Activated naive CD4-positive, alpha-beta T cell treated with anti-CD3 and anti-CD28 coated beads, Interleukin-2, amount 10 ng/mL, durations not matched to agents 7 days and 5 days (primary cell): Measurements from ENCODE around the gene HSPG2.

Experiments
- CTCF ChIA-PET: fragments of 350-600 bp; sonication (Branson Sonifier 250); formaldehyde crosslinking; loops from one replicate; lab custom pipeline; 2021; ENCODE audit warnings: antibody characterized with exemption; lab: Charles Lee
- DNase-seq: peaks from one replicate; pipeline ENCODE4 v3.0.0-alpha.2; 2020
- H3K27ac Mint-ChIP-seq: one replicate; pipeline ENCODE4 v1.8.0; 2021; ENCODE audit warnings: mild to moderate bottlenecking, moderate library complexity, mixed read lengths
- H3K27me3 Mint-ChIP-seq: one replicate; pipeline ENCODE4 v1.8.0; 2021; ENCODE audit warnings: mild to moderate bottlenecking, mixed read lengths
- H3K36me3 Mint-ChIP-seq: one replicate; pipeline ENCODE4 v1.8.0; 2021; ENCODE audit warnings: mixed read lengths
- H3K4me1 Mint-ChIP-seq: one replicate; pipeline ENCODE4 v1.8.0; 2021; ENCODE audit warnings: mixed read lengths
- H3K4me3 Mint-ChIP-seq: one replicate; pipeline ENCODE4 v1.8.0; 2021; ENCODE audit warnings: mild to moderate bottlenecking, moderate library complexity, mixed read lengths
- H3K9me3 Mint-ChIP-seq: one replicate; pipeline ENCODE4 v1.8.0; 2021; ENCODE audit warnings: mixed read lengths

HSPG2 gene

DNA sequence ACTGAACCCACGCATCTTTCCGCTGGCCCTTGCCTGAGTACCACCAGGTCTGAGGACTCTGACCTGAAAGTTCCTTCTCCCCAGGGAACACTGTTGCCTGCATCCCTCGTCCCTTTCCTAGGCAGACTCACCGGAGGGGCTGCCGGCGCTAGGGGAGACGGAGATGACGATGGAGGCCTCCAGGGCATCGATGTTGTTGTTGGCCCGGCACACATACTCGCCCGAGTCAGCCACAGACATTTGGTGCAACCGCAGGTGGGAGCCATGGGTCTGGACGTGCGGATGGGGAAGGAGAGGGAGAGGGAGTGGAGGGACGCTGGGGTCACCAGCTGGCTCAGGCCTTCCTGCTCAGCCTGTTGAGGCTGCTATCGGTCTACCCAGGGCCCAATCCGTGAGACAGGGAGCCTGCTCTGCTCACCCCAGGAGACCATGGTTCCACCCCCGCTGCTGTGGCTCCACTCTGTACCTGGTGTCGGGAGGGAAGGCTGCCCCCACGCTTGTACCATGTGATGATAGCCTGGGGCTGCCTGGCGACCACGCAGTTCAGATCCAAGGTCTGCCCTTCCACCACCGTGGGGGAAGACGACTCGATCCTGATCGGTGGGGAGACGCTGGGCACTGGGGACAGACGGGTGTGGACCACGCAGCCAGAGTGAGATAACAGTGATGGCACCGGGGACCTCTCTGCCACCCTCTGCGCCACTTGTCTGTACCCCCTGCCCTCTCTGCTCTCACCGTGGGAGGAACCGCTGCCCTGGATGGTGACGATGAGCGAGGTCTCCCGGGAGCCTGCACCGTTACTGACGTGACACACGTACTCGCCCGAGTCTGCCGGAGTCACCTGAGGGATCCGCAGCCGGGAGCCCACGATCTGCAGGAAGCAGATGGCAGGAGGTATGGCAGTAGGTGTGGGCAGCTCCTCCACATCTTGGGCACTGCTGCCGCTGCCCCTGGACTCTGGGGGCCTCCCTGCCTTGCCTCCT lies 89.6 kb downstream of the HSPG2 start:
- no peaks in the 10 kb centered on the region for H3K27me3 Mint-ChIP-seq
- H3K27ac Mint-ChIP-seq: no peak overlapping the region
- peaks cover 6% of the 10 kb centered on the region for H3K4me1 Mint-ChIP-seq
- no peak overlapping the region for H3K4me3 Mint-ChIP-seq
- no peaks in the 10 kb centered on the region for H3K36me3 Mint-ChIP-seq
- CTCF ChIA-PET: no interaction called here
- no peaks in the 10 kb centered on the region for H3K9me3 Mint-ChIP-seq
- DNase-seq: no peak

DNA sequence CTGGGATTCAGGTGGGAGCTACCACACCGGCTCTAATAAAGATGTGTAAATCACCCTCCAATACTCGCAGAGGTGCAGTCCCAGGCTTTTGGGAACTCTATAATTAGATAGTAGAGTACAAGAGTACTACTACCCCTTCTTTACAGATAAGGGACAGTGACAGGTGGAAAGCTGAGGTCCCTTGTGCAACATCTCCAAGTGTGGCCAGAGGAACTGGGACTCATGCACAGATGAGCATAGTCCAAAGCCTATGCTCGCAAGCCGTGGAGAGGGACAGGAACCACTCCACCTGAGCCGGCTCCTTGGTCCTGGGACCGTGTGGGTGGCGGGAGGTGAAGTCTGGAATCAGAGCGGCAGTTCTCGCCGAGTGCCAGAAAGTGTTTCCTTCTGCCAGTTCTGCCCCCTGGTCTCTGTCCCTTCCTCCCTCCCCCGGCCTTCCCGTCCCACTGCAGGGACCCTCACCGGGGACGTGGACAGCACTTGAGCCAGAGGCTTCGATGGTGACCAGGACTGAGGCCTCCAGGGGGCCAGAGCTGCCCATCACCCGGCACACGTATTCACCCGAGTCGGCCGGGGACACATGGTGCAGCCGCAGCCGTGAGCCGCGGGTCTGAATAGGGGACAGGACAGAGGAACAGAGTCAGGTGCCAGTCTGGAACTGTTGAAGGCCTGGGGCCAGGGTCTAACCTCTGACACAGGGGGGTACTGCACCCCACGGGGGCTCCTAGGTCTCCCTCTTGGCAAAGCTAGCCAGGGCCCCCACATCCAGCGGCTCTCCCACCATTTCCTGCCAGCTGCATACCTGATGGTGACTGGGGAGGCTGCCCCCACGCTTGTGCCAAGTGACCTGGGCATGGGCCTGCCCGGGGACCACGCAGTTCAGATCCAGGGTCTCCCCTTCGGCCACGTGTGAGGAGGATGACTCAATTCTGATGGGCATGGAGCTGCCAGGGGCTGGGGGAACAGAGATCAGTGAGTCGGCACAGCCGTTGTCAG lies 91.2 kb downstream of the HSPG2 start:
- Mint-ChIP-seq H3K27me3 (no peaks in the 10 kb centered on the region), H3K9me3 (no peaks in the 10 kb centered on the region), H3K4me1 (no peaks in the 10 kb centered on the region), H3K4me3 (no peak overlapping the region), H3K27ac (no peak overlapping the region), H3K36me3 (no peaks in the 10 kb centered on the region)
- CTCF ChIA-PET: no interaction called here
- no peak for DNase-seq

GRCh38 chr1:21843996-21844395 lies 93.1 kb downstream of the HSPG2 start:
- CTCF ChIA-PET: no interaction called here

GRCh38 chr1:21843208-21843607 lies 93.9 kb downstream of the HSPG2 start:
- Mint-ChIP-seq H3K4me1 (no peaks in the 10 kb centered on the region), H3K27ac (no peak overlapping the region), H3K9me3 (no peaks in the 10 kb centered on the region), H3K4me3 (no peak overlapping the region), H3K36me3 (no peaks in the 10 kb centered on the region), H3K27me3 (no peaks in the 10 kb centered on the region)
- CTCF ChIA-PET: no interaction called here
- DNase-seq: no peak

More at GRCh38 chr1:21843996-21844395, 93.1 kb downstream of the HSPG2 start:
- no peak overlapping the region for H3K27ac Mint-ChIP-seq
- no peaks in the 10 kb centered on the region for H3K36me3 Mint-ChIP-seq
- H3K4me1 Mint-ChIP-seq: no peaks in the 10 kb centered on the region
- no peak overlapping the region for H3K4me3 Mint-ChIP-seq
- H3K9me3 Mint-ChIP-seq: no peaks in the 10 kb centered on the region
- no peak for DNase-seq
- no peaks in the 10 kb centered on the region for H3K27me3 Mint-ChIP-seq

DNA sequence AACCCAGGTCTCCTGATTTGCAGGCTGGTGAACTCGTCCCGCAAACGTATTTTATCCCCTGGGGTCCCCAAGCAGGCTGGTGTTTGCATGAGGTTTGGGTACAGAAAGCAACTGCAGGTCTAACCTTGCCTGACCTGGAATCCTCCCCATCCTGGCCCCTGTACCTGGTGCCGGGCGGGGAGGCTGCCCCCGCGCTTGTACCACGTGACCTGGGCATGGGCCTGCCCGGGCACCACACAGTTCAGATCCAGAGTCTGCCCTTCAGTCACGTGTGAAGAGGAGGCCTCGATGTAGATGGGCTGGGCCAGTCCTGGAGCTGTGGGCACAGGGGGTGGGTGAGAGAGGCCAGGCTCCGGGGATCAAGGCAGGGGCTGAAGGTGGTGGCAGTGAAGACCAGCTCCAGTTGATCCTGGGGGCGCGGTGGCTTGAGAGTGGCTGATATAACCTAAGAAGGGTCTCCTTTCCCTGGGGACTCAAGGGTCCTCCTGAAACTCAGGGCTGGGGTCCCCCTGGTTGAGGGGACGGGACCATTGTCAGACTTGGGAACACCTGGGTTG lies 94.4 kb downstream of the HSPG2 start:
- no peaks in the 10 kb centered on the region for H3K27me3 Mint-ChIP-seq
- no peaks in the 10 kb centered on the region for H3K36me3 Mint-ChIP-seq
- no peak overlapping the region for H3K4me3 Mint-ChIP-seq
- no peak for DNase-seq
- H3K27ac Mint-ChIP-seq: no peak overlapping the region
- H3K9me3 Mint-ChIP-seq: no peaks in the 10 kb centered on the region
- CTCF ChIA-PET: no interaction called here
- H3K4me1 Mint-ChIP-seq: no peaks in the 10 kb centered on the region

- Mint-ChIP-seq H3K4me3 (no peak overlapping the region), H3K9me3 (no peaks in the 10 kb centered on the region), H3K27ac (no peak overlapping the region), H3K36me3 (no peaks in the 10 kb centered on the region), H3K27me3 (no peaks in the 10 kb centered on the region), H3K4me1 (no peaks in the 10 kb centered on the region)
- no peak for DNase-seq
- CTCF ChIA-PET: no interaction called here
Observed at GRCh38 chr1:21841852-21842466, 95.2 kb downstream of the HSPG2 start.

- Mint-ChIP-seq H3K27me3 (no peaks in the 10 kb centered on the region), H3K4me3 (no peak overlapping the region), H3K27ac (no peak overlapping the region), H3K4me1 (no peaks in the 10 kb centered on the region), H3K36me3 (no peaks in the 10 kb centered on the region), H3K9me3 (no peaks in the 10 kb centered on the region)
- DNase-seq: no peak
- CTCF ChIA-PET: no interaction called here
Observed at GRCh38 chr1:21840981-21841380, 96.1 kb downstream of the HSPG2 start.

DNA sequence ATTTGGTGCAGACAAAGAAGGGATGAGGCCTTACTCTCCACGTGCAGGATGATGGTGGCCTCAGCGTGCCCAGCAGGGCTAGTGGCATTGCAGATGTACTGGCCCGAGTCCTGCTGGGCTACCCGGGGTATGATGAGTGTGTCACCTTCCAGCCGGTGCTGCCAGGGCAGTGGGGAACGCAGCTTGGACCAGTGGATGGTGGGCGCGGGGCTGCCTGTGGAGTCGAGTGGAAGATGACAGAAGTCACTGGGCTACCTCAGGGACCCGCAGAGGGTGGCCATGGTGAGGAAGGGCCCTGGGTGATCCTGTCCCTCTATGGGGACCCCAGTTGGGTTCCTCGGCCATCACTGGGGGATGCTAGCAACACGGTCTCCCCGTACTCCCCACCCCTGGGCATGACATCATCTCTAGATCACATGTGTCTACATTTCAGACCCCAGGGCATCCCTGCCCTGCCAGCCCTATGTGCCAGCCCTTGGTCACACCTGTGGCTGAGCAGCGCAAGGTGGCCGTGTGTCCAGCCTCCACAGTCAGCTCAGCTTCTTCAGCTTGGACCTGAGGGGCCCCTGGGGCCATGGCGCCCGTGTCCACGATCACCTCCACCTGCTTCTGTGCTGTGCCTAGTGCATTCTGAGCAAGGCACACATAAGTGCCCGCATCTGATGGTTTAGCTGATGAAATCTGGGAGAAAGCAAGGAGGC lies 97.6 kb downstream of the HSPG2 start:
- CTCF ChIA-PET: no interaction called here
- no peaks in the 10 kb centered on the region for H3K36me3 Mint-ChIP-seq
- no peak overlapping the region for H3K27ac Mint-ChIP-seq
- H3K9me3 Mint-ChIP-seq: peaks cover 6% of the 10 kb centered on the region
- no peak overlapping the region for H3K4me3 Mint-ChIP-seq
- H3K4me1 Mint-ChIP-seq: no peaks in the 10 kb centered on the region
- no peaks in the 10 kb centered on the region for H3K27me3 Mint-ChIP-seq
- DNase-seq: no peak

- peaks cover 15% of the 10 kb centered on the region for H3K9me3 Mint-ChIP-seq
- no peak overlapping the region for H3K4me3 Mint-ChIP-seq
- CTCF ChIA-PET: interaction anchor here (0.9 kb wide), 1 partner anchor 28 kb away, joined by 3 read pairs; no protein-coding TSS in a partner anchor
- no peaks in the 10 kb centered on the region for H3K4me1 Mint-ChIP-seq
- peaks cover 5% of the 10 kb centered on the region for H3K36me3 Mint-ChIP-seq
- no peaks in the 10 kb centered on the region for H3K27me3 Mint-ChIP-seq
- DNase-seq: no peak
- H3K27ac Mint-ChIP-seq: no peak overlapping the region
Observed at GRCh38 chr1:21838359-21839157, 98.6 kb downstream of the HSPG2 start.

- H3K36me3 Mint-ChIP-seq: peaks cover 5% of the 10 kb centered on the region
- CTCF ChIA-PET: no interaction called here
Observed at GRCh38 chr1:21837476-21837875, 99.6 kb downstream of the HSPG2 start.

GRCh38 chr1:21836729-21837128 lies 100.4 kb downstream of the HSPG2 start:
- Mint-ChIP-seq H3K4me1 (no peaks in the 10 kb centered on the region), H3K36me3 (peaks cover 5% of the 10 kb centered on the region), H3K27ac (no peak overlapping the region), H3K4me3 (no peak overlapping the region), H3K27me3 (no peaks in the 10 kb centered on the region), H3K9me3 (peaks cover 16% of the 10 kb centered on the region)
- CTCF ChIA-PET: no interaction called here
- no peak for DNase-seq

More at GRCh38 chr1:21837476-21837875, 99.6 kb downstream of the HSPG2 start:
- DNase-seq: no peak
- H3K4me1 Mint-ChIP-seq: no peaks in the 10 kb centered on the region
- no peak overlapping the region for H3K27ac Mint-ChIP-seq
- H3K27me3 Mint-ChIP-seq: no peaks in the 10 kb centered on the region
- H3K9me3 Mint-ChIP-seq: peaks cover 16% of the 10 kb centered on the region
- H3K4me3 Mint-ChIP-seq: no peak overlapping the region

GRCh38 chr1:21836010-21836409 lies 101.1 kb downstream of the HSPG2 start:
- no peak for DNase-seq
- H3K9me3 Mint-ChIP-seq: peaks cover 16% of the 10 kb centered on the region
- H3K4me1 Mint-ChIP-seq: no peaks in the 10 kb centered on the region
- no peaks in the 10 kb centered on the region for H3K27me3 Mint-ChIP-seq
- CTCF ChIA-PET: no interaction called here
- peaks cover 5% of the 10 kb centered on the region for H3K36me3 Mint-ChIP-seq
- no peak overlapping the region for H3K27ac Mint-ChIP-seq
- H3K4me3 Mint-ChIP-seq: no peak overlapping the region

DNA sequence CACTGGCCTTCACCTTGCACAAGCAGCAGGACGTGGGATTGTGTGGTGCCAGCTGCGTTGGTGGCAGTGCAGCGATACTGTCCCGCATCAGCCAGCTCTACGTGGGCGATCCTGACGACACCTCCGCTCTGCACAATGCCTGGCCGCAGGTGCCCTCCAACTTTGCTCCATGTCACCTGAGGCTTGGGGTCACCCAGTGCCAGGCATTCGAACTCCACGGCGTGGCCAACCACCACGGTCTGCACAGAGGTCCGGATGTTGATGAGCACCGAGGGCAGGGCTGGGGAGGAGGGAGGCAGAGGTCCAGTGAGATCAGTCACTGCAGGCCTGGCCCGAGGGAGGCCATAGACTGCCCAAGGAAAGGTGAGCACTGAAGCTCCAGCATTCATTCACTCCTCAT lies 102.4 kb downstream of the HSPG2 start:
- peaks cover 16% of the 10 kb centered on the region for H3K9me3 Mint-ChIP-seq
- no peak for DNase-seq
- H3K4me1 Mint-ChIP-seq: no peaks in the 10 kb centered on the region
- H3K27me3 Mint-ChIP-seq: no peaks in the 10 kb centered on the region
- CTCF ChIA-PET: no interaction called here
- H3K4me3 Mint-ChIP-seq: no peak overlapping the region
- H3K27ac Mint-ChIP-seq: no peak overlapping the region
- peaks cover 5% of the 10 kb centered on the region for H3K36me3 Mint-ChIP-seq
